Ishikawa (cell line): ENCODE data around the gene TGFBR3.

Source experiments
- CEBPB ChIP-seq: IDR thresholded peaks from 2 replicates; pipeline ENCODE4 v1.6.1; 2012
- CREB1 ChIP-seq: IDR thresholded peaks from 2 replicates; pipeline ENCODE4 v1.6.1; 2012; ENCODE audit warnings: low read depth
- EGR1 ChIP-seq: IDR thresholded peaks from 2 replicates; pipeline ENCODE4 v1.6.1; 2012
- EP300 ChIP-seq: IDR thresholded peaks from 2 replicates; pipeline ENCODE4 v1.6.1; 2012; ENCODE audit warnings: borderline replicate concordance
- FOXM1 ChIP-seq: IDR thresholded peaks from 2 replicates; pipeline ENCODE4 v1.6.1; 2012; ENCODE audit warnings: low read depth, borderline replicate concordance
- MAX ChIP-seq: IDR thresholded peaks from 2 replicates; pipeline ENCODE4 v1.6.1; 2012
- NFIC ChIP-seq: IDR thresholded peaks from 2 replicates; pipeline ENCODE4 v1.6.1; 2012
- RAD21 ChIP-seq: IDR thresholded peaks from 2 replicates; pipeline ENCODE4 v1.6.1; 2012; ENCODE audit warnings: low read depth
- REST ChIP-seq: IDR thresholded peaks from 2 replicates; pipeline ENCODE4 v1.6.1; 2012; ENCODE audit warnings: low read depth, mild to moderate bottlenecking
- TAF1 ChIP-seq: IDR thresholded peaks from 2 replicates; pipeline ENCODE4 v1.6.1; 2012; ENCODE audit warnings: low read depth, mild to moderate bottlenecking
- TCF12 ChIP-seq: IDR thresholded peaks from 2 replicates; pipeline ENCODE4 v1.6.1; 2012; ENCODE audit warnings: low read depth
- TEAD4 ChIP-seq: IDR thresholded peaks from 2 replicates; pipeline ENCODE4 v1.6.1; 2012
- USF1 ChIP-seq: IDR thresholded peaks from 2 replicates; pipeline ENCODE4 v1.6.1; 2012
- YY1 ChIP-seq: IDR thresholded peaks from 2 replicates; pipeline ENCODE4 v1.6.1; 2012; ENCODE audit warnings: low read depth
- ZBTB7A ChIP-seq: IDR thresholded peaks from 2 replicates; pipeline ENCODE4 v1.6.1; 2012; ENCODE audit warnings: low read depth

The TGFBR3 gene

GRCh38 chr1:91729621-91730358 is 156.2 kb downstream of the TGFBR3 start:
- TF ChIP-seq TCF12: no peak
- no peak for TF ChIP-seq REST
- no peak for TF ChIP-seq TAF1
- no peak for TF ChIP-seq YY1
- no peak for TF ChIP-seq CREB1
- TF ChIP-seq MAX: no peak
- TF ChIP-seq NFIC: no peak
- TF ChIP-seq RAD21: no peak
- TF ChIP-seq CEBPB: no peak
- no peak for TF ChIP-seq EGR1
- no peak for TF ChIP-seq FOXM1
- TF ChIP-seq USF1: no peak
- TF ChIP-seq EP300: no peak
- no peak for TF ChIP-seq TEAD4
- TF ChIP-seq ZBTB7A: no peak

GRCh38 chr1:91727763-91728162 is 158.2 kb downstream of the TGFBR3 start:
- TF ChIP-seq CREB1 (no peak), YY1 (no peak), CEBPB (no peak), FOXM1 (no peak), NFIC (no peak), TAF1 (no peak)

GRCh38 chr1:91725989-91726721 is 159.8 kb downstream of the TGFBR3 start:
- no peak for TF ChIP-seq RAD21
- no peak for TF ChIP-seq TAF1
- no peak for TF ChIP-seq CREB1
- TF ChIP-seq NFIC: no peak
- no peak for TF ChIP-seq TEAD4
- TF ChIP-seq TCF12: no peak
- TF ChIP-seq FOXM1: no peak
- no peak for TF ChIP-seq USF1
- no peak for TF ChIP-seq MAX
- TF ChIP-seq YY1: no peak
- TF ChIP-seq EP300: no peak
- TF ChIP-seq CEBPB: no peak
- no peak for TF ChIP-seq EGR1
- no peak for TF ChIP-seq ZBTB7A
- TF ChIP-seq REST: no peak

- TF ChIP-seq MAX (no peak), TEAD4 (no peak), RAD21 (no peak), YY1 (no peak), TAF1 (no peak), CEBPB (no peak), CREB1 (no peak), EP300 (no peak), REST (no peak), EGR1 (no peak), FOXM1 (no peak), TCF12 (no peak), ZBTB7A (no peak), NFIC (no peak), USF1 (no peak)
These were observed 160.3 kb downstream of the TGFBR3 start for GRCh38 chr1:91725618-91725988.
